CD14-positive monocyte (primary cell): ENCODE results near the gene SEPTIN5. TPM values are rescaled to one million over a fixed set of nuclear protein-coding genes. Genes with fewer than 3 reads are reported as not detected.
"Not testable (repeated sequence)": the region's sequence is repeated elsewhere in the genome, so short reads cannot be mapped to it uniquely, and the experiment has no call there.

ENCODE experiments used
- DNase-seq, 3 donors: peaks; one replicate each; pipeline ENCODE4 v3.0.0-alpha.2; 2011 to 2022
- H2AFZ ChIP-seq: 2 replicates; pipeline ENCODE4 v1.6.0; 2012; ENCODE audit warnings: mild to moderate bottlenecking, low read depth, low read length, inconsistent platforms; ENCODE audit not compliant: insufficient read depth, poor library complexity, severe bottlenecking
- H3K27ac ChIP-seq, 2 donors: 1 replicate in 1 of 2; 2 replicates in 1 of 2; pipeline ENCODE4 v1.5.1; 2012 to 2013; ENCODE audit warnings: low read length in 2 of 2, control low read depth in 1 of 2, inconsistent platforms in 1 of 2, low read depth in 1 of 2, mild to moderate bottlenecking in 1 of 2
- H3K27me3 ChIP-seq, 2 donors: one replicate each; pipeline versions ENCODE4 v1.6.0 to v1.6.1; 2011 to 2013; ENCODE audit warnings: low read length in 2 of 2; ENCODE audit not compliant: control insufficient read depth in 2 of 2, insufficient read depth in 2 of 2
- H3K36me3 ChIP-seq, 2 donors: replicated peaks in 1 of 2; 1 replicate in 1 of 2; 2 replicates in 1 of 2; pipeline versions ENCODE4 v1.5.1 to v1.6.1; 2012 to 2013; ENCODE audit warnings: low read length in 2 of 2, control low read depth in 1 of 2, inconsistent platforms in 1 of 2, mild to moderate bottlenecking in 1 of 2; ENCODE audit not compliant: insufficient read depth in 2 of 2, control insufficient read depth in 1 of 2
- H3K4me1 ChIP-seq, 2 donors: 1 replicate in 1 of 2; 2 replicates in 1 of 2; pipeline versions ENCODE4 v1.5.1 to v1.6.1; 2012 to 2013; ENCODE audit warnings: low read length in 2 of 2, control low read depth in 1 of 2, inconsistent platforms in 1 of 2, mild to moderate bottlenecking in 1 of 2, moderate library complexity in 1 of 2; ENCODE audit not compliant: insufficient read depth in 2 of 2, control insufficient read depth in 1 of 2
- H3K4me2 ChIP-seq: replicated peaks from 2 replicates; pipeline ENCODE3; 2012; ENCODE audit warnings: low read length, moderate library complexity, mild to moderate bottlenecking; ENCODE audit not compliant: poor library complexity, severe bottlenecking; ENCODE audit errors: extremely low read depth
- H3K4me3 ChIP-seq, 3 experiments: fragments of 200-600 bp in 1 of 3; sonication (generic) in 1 of 3; replicated peaks in 1 of 3; 1 replicate in 2 of 3; 2 replicates in 1 of 3; pipeline ENCODE4 v1.5.1; 2011 to 2013; ENCODE audit warnings: low read length in 3 of 3, mild to moderate bottlenecking in 3 of 3, control low read depth in 2 of 3, low read depth in 2 of 3, inconsistent platforms in 1 of 3, moderate library complexity in 1 of 3
- H3K79me2 ChIP-seq: 2 replicates; pipeline ENCODE4 v1.6.0; 2012; ENCODE audit warnings: mild to moderate bottlenecking, control low read depth, inconsistent platforms, low read length, moderate library complexity; ENCODE audit not compliant: insufficient read depth
- H3K9ac ChIP-seq: 2 replicates; pipeline ENCODE4 v1.6.0; 2017; ENCODE audit warnings: low read length, mild to moderate bottlenecking; ENCODE audit not compliant: insufficient read depth, poor library complexity, severe bottlenecking
- H3K9me3 ChIP-seq, 2 donors: replicated peaks in 1 of 2; 1 replicate in 1 of 2; 2 replicates in 1 of 2; pipeline versions ENCODE4 v1.5.1 to v1.6.1; 2012 to 2013; ENCODE audit warnings: low read length in 2 of 2, control low read depth in 1 of 2; ENCODE audit not compliant: control insufficient read depth in 1 of 2, insufficient read depth in 1 of 2
- H4K20me1 ChIP-seq: 2 replicates; pipeline ENCODE4 v1.6.0; 2012; ENCODE audit warnings: mild to moderate bottlenecking, low read length, control low read depth, moderate library complexity; ENCODE audit not compliant: insufficient read depth
- H3K27ac Mint-ChIP-seq, 7 donors: one replicate each; pipeline ENCODE4 v1.8.0; 2020; ENCODE audit warnings: mild to moderate bottlenecking in 7 of 7, mixed read lengths in 7 of 7, moderate library complexity in 6 of 7, inconsistent platforms in 2 of 7
- H3K27me3 Mint-ChIP-seq, 3 donors: one replicate each; pipeline ENCODE4 v1.8.0; 2021 to 2022; ENCODE audit warnings: low read depth in 3 of 3, mild to moderate bottlenecking in 3 of 3, mixed read lengths in 3 of 3, moderate library complexity in 3 of 3, inconsistent platforms in 1 of 3
- H3K36me3 Mint-ChIP-seq, 2 donors: one replicate each; pipeline ENCODE4 v1.8.0; 2020; ENCODE audit warnings: mixed read lengths in 2 of 2, inconsistent platforms in 1 of 2, mild to moderate bottlenecking in 1 of 2
- H3K4me1 Mint-ChIP-seq: one replicate; pipeline ENCODE4 v1.8.0; 2020; ENCODE audit warnings: mild to moderate bottlenecking, mixed read lengths
- H3K4me3 Mint-ChIP-seq, 2 donors: one replicate each; pipeline ENCODE4 v1.8.0; 2020; ENCODE audit warnings: mild to moderate bottlenecking in 2 of 2, mixed read lengths in 2 of 2, moderate library complexity in 1 of 2
- H3K9me3 Mint-ChIP-seq, 7 donors: one replicate each; pipeline ENCODE4 v1.8.0; 2020 to 2022; ENCODE audit warnings: mixed read lengths in 7 of 7, mild to moderate bottlenecking in 6 of 7, moderate library complexity in 6 of 7, inconsistent platforms in 2 of 7
- CTCF ChIP-seq: fragments of 200-600 bp; IDR thresholded peaks from one replicate; pipeline ENCODE4 v1.8.0; 2022; ENCODE audit warnings: antibody characterized with exemption, mild to moderate bottlenecking
- WGBS: methylation state at CpG from one replicate; pipeline ENCODE4 v1.1.5; 2013; ENCODE audit warnings: missing lambda C conversion rate; ENCODE audit not compliant: insufficient coverage; 5-methylcytosine and 5-hydroxymethylcytosine counted together
- intact Hi-C, 2 donors: fragments of 100-400 bp; cut with micrococcal nuclease; formaldehyde crosslinking; loops; one replicate each; pipeline versions ENCODE4 v1.15.0 to v1.15.1; 2023
- polyA plus RNA-seq, 3 donors: library from polyadenylated mRNA; depleted of rRNA in 1 of 3; unstranded in 2 of 3; stranded (reverse) in 1 of 3; fragments of 300-500 nt in 2 of 3; fragments of >200 nt in 1 of 3; fragmentation: Illumina TruSeq in 2 of 3; gene quantifications; 1 replicate in 2 of 3; 2 replicates in 1 of 3; pipeline ENCODE4 v1.2.3, GENCODE V29; 2012 to 2021

Gene SEPTIN5
- polyA plus RNA-seq, 3 donors, result 0.50 to 0.64 TPM; not detected in 1

- intact Hi-C loops, result no loop called here
- Histone ChIP-seq H3K27ac (no peak overlapping the region), H3K4me2 (no peak overlapping the region), H4K20me1 (no peaks in the 10 kb centered on the region), H3K79me2 (no peaks in the 10 kb centered on the region), H3K36me3 (no peaks in the 10 kb centered on the region), H3K4me3 (no peak overlapping the region), H3K27me3 (peaks cover 12 to 49% of the 10 kb centered on the region in 2 donors), H3K4me1 (peaks cover 10 to 20% of the 10 kb centered on the region in 2 donors), H3K9ac (no peak overlapping the region), H3K9me3 (peaks cover 0 to 15% of the 10 kb centered on the region in 2 donors), H2AFZ (no peak overlapping the region)
- 89% methylated on average over 44 of the region's 45 CpGs for WGBS
- TF ChIP-seq CTCF, result no peak
- H3K27me3 Mint-ChIP-seq, result peaks cover 46 to 73% (median 50%) of the 10 kb centered on the region in 3 donors
- H3K4me1 Mint-ChIP-seq, result peaks cover 10% of the 10 kb centered on the region
- peaks cover 0 to 10% of the 10 kb centered on the region in 2 donors for H3K36me3 Mint-ChIP-seq
- H3K4me3 Mint-ChIP-seq, result peak overlapping the region in 1 of 2 donors; percentile 79
- no peak overlapping the region for H3K27ac Mint-ChIP-seq
- no peak for DNase-seq
- H3K9me3 Mint-ChIP-seq, result peaks cover 0 to 13% (median 8%) of the 10 kb centered on the region in 7 donors
These were observed 10.8 kb downstream of the SEPTIN5 start for GRCh38 chr22:19724927-19725661.

- H3K9ac ChIP-seq, H3K4me3 Mint-ChIP-seq, H2AFZ ChIP-seq, H3K27ac ChIP-seq, DNase-seq, H3K4me2 ChIP-seq, H3K36me3 Mint-ChIP-seq, H3K4me3 ChIP-seq, H3K27ac Mint-ChIP-seq, intact Hi-C loops, H3K79me2 ChIP-seq, H4K20me1 ChIP-seq, H3K36me3 ChIP-seq: not testable (repeated sequence)
- H3K27me3 Mint-ChIP-seq, result peaks cover 40 to 69% (median 42%) of the 10 kb centered on the region in 3 donors
- Histone ChIP-seq H3K9me3 (peaks cover 0 to 15% of the 10 kb centered on the region in 2 donors), H3K4me1 (peaks cover 18 to 27% of the 10 kb centered on the region in 2 donors), H3K27me3 (peaks cover 12 to 44% of the 10 kb centered on the region in 2 donors)
- H3K9me3 Mint-ChIP-seq, result peaks cover 0 to 13% (median 8%) of the 10 kb centered on the region in 7 donors
- H3K4me1 Mint-ChIP-seq, result peaks cover 13% of the 10 kb centered on the region
- WGBS, result 93% methylated on average over 84 of the region's 96 CpGs
These were observed 11.9 kb downstream of the SEPTIN5 start for GRCh38 chr22:19726064-19726788.
